Measurements from ENCODE around the gene TCF12.

DNA sequence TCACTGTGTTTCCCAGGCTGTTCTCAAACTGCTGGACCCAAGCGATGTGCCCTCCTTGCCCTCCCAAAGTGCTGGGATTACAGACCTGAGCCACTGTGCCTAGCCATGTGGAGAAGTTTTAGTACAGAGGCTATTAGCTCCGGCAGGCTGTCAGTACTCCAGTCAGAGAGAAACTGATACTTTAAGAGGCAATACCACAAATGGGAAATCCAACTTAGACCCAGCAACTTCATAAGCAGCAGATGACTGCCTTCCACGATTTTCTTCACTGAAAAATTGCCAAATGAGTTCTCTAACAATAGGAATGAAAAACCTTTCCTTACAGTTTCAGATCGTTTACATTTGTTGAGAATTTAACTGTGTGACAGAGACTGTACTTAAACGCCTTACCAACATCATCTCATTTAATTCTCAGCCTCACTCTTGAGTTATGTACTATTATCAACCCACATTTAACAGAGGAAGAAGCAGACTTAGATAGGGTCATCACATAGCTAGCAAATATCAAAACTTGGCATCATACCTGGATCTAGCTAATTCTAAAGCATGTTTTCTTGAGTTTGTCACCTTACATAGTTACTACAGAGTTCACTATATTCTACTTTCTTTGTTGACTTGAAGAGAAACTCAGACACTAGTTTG is 127.4 kb downstream of the TCF12 start:
- TF ChIP-seq, protein P1, sequence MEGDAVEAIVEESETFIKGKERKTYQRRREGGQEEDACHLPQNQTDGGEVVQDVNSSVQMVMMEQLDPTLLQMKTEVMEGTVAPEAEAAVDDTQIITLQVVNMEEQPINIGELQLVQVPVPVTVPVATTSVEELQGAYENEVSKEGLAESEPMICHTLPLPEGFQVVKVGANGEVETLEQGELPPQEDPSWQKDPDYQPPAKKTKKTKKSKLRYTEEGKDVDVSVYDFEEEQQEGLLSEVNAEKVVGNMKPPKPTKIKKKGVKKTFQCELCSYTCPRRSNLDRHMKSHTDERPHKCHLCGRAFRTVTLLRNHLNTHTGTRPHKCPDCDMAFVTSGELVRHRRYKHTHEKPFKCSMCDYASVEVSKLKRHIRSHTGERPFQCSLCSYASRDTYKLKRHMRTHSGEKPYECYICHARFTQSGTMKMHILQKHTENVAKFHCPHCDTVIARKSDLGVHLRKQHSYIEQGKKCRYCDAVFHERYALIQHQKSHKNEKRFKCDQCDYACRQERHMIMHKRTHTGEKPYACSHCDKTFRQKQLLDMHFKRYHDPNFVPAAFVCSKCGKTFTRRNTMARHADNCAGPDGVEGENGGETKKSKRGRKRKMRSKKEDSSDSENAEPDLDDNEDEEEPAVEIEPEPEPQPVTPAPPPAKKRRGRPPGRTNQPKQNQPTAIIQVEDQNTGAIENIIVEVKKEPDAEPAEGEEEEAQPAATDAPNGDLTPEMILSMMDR (conservative IDR thresholded peaks at IDR 0.05; ENCODE audit: low read length): no peak
- no peak for TF ChIP-seq EZH2phosphoT487 (IDR thresholded peaks at IDR 0.05; ENCODE audit: borderline replicate concordance)
